Measurements from ENCODE around the gene LOXL1. TPM values are rescaled to one million over a fixed set of nuclear protein-coding genes. Genes with fewer than 3 reads are reported as not detected.

LOXL1 gene
- total and polyA plus RNA-seq, 9 of the 15 experiments (the other 6 are each of a cell fraction or from before 2014, with no cell fraction given): 0.14 TPM; not detected in 8

DNA sequence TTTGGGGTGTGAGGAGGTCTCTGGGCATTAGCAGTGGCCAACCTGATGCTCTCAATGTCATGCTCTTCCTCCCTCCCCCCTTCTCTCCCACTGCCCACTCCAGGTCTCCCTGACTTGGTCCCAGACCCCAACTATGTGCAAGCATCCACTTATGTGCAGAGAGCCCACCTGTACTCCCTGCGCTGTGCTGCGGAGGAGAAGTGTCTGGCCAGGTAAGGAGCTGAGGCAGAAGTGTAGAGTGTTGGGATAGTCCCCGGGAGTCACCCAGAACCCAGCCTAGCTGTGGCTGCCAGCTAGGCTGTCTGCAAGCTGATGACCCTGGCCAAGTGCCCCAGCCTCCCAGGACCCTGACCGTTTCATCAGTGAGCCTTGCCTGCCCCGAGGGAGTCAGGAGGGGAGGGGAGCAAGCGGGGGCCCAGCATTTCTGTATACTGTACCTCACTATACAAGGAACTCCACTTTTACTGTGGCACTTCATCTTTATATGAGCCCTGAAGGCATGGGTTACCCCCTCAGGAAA lies 16.5 kb downstream of the LOXL1 start:
- peaks cover 17% of the 10 kb centered on the region for H4K20me1 ChIP-seq (replicated peaks; ENCODE audit: control insufficient read depth, insufficient read depth, low read length)
- H3K4me2 ChIP-seq (ENCODE audit: insufficient read depth, low read length): no peak overlapping the region
- H3K9ac ChIP-seq (ENCODE audit: insufficient read depth in 1 of 2, low read depth in 2 of 2, low read length in 2 of 2): no peak overlapping the region; a peak in 1 of 4 replicates
- CTCF ChIA-PET (ENCODE audit: low intra/inter-chr PET ratio): no interaction called here
- H3K9me3 ChIP-seq (replicated peaks; ENCODE audit: control insufficient read depth, insufficient read depth, low read depth, low read length): no peaks in the 10 kb centered on the region
- BruUV-seq (replicated peaks): no TSS peak
- WGBS (ENCODE audit: insufficient coverage, low coverage, missing lambda C conversion rate): 4% methylated on average over 6 of the region's 6 CpGs
- no peaks in the 10 kb centered on the region for H3K79me2 ChIP-seq (ENCODE audit: control insufficient read depth, insufficient read depth, low read length)
- H3K27ac ChIP-seq (ENCODE audit: extremely low read depth, low read depth, low read length): no peak overlapping the region
- no peak overlapping the region for H2AFZ ChIP-seq (ENCODE audit: low read depth, low read length)
- no peak for FAIRE-seq
- H3K4me1 ChIP-seq (replicated peaks in 1 of 2; ENCODE audit: control insufficient read depth in 2 of 2, insufficient read depth in 2 of 2, low read length in 2 of 2): no peaks in the 10 kb centered on the region
- POLR2A ChIA-PET: interaction anchor here (0.7 kb wide), 1 partner anchor 22 kb away, joined by 3 read pairs; no protein-coding TSS in a partner anchor
- no peaks in the 10 kb centered on the region for H3K9me1 ChIP-seq (ENCODE audit: control insufficient read depth, insufficient read depth, low read length)
- in situ Hi-C loops (cut with MboI): no loop called here
- intact Hi-C loops (cut with micrococcal nuclease): no loop called here
- H3K36me3 ChIP-seq (ENCODE audit: control insufficient read depth, insufficient read depth, low read length): no peaks in the 10 kb centered on the region
- peaks cover 2 to 55% of the 10 kb centered on the region in 2 experiments; a peak in 4 of 5 replicates for H3K27me3 ChIP-seq (ENCODE audit: control insufficient read depth in 2 of 2, insufficient read depth in 2 of 2, low read length in 2 of 2)
- ATAC-seq: no peak
- no peak overlapping the region for H3K4me3 ChIP-seq
- DNase-seq (ENCODE audit: extremely low read depth in 1 of 4, low spot score in 3 of 4): no peak
- TF ChIP-seq MYBL2 (IDR thresholded peaks at IDR 0.05; ENCODE audit: low read depth): no peak
- no peak for TF ChIP-seq MYBL2 (CRISPR knock-in tag; IDR thresholded peaks at IDR 0.05; ENCODE audit: borderline replicate concordance)
- TF ChIP-seq, protein P1, sequence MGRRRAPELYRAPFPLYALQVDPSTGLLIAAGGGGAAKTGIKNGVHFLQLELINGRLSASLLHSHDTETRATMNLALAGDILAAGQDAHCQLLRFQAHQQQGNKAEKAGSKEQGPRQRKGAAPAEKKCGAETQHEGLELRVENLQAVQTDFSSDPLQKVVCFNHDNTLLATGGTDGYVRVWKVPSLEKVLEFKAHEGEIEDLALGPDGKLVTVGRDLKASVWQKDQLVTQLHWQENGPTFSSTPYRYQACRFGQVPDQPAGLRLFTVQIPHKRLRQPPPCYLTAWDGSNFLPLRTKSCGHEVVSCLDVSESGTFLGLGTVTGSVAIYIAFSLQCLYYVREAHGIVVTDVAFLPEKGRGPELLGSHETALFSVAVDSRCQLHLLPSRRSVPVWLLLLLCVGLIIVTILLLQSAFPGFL (CRISPR knock-in tag; IDR thresholded peaks at IDR 0.05): no peak
- no peak for TF ChIP-seq ZNF212 (CRISPR knock-in tag; IDR thresholded peaks at IDR 0.05)
- TF ChIP-seq, protein P2, sequence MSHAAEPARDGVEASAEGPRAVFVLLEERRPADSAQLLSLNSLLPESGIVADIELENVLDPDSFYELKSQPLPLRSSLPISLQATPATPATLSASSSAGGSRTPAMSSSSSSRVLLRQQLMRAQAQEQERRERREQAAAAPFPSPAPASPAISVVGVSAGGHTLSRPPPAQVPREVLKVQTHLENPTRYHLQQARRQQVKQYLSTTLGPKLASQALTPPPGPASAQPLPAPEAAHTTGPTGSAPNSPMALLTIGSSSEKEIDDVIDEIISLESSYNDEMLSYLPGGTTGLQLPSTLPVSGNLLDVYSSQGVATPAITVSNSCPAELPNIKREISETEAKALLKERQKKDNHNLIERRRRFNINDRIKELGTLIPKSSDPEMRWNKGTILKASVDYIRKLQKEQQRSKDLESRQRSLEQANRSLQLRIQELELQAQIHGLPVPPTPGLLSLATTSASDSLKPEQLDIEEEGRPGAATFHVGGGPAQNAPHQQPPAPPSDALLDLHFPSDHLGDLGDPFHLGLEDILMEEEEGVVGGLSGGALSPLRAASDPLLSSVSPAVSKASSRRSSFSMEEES (CRISPR knock-in tag; IDR thresholded peaks at IDR 0.05): no peak
- no peak for TF ChIP-seq NCOA6 (IDR thresholded peaks at IDR 0.05)
- TF ChIP-seq, protein P3, sequence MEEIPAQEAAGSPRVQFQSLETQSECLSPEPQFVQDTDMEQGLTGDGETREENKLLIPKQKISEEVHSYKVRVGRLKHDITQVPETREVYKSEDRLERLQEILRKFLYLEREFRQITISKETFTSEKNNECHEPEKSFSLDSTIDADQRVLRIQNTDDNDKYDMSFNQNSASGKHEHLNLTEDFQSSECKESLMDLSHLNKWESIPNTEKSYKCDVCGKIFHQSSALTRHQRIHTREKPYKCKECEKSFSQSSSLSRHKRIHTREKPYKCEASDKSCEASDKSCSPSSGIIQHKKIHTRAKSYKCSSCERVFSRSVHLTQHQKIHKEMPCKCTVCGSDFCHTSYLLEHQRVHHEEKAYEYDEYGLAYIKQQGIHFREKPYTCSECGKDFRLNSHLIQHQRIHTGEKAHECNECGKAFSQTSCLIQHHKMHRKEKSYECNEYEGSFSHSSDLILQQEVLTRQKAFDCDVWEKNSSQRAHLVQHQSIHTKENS (CRISPR knock-in tag; IDR thresholded peaks at IDR 0.05): no peak
- TF ChIP-seq, protein P4, sequence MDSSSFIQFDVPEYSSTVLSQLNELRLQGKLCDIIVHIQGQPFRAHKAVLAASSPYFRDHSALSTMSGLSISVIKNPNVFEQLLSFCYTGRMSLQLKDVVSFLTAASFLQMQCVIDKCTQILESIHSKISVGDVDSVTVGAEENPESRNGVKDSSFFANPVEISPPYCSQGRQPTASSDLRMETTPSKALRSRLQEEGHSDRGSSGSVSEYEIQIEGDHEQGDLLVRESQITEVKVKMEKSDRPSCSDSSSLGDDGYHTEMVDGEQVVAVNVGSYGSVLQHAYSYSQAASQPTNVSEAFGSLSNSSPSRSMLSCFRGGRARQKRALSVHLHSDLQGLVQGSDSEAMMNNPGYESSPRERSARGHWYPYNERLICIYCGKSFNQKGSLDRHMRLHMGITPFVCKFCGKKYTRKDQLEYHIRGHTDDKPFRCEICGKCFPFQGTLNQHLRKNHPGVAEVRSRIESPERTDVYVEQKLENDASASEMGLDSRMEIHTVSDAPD (CRISPR knock-in tag; IDR thresholded peaks at IDR 0.05): no peak
- no peak for TF ChIP-seq CREB1 (IDR thresholded peaks at IDR 0.05)
- TF ChIP-seq CREB1 (CRISPR knock-in tag; IDR thresholded peaks at IDR 0.05): no peak
- TF ChIP-seq ZKSCAN8 (CRISPR knock-in tag; IDR thresholded peaks at IDR 0.05): no peak
- TF ChIP-seq ILF3 (IDR thresholded peaks at IDR 0.05; ENCODE audit: borderline replicate concordance): no peak
- no peak for TF ChIP-seq TAF1 (IDR thresholded peaks at IDR 0.05; ENCODE audit: control insufficient read depth, extremely low read depth, insufficient read depth, low read length, severe bottlenecking)
- TF ChIP-seq, protein P5, sequence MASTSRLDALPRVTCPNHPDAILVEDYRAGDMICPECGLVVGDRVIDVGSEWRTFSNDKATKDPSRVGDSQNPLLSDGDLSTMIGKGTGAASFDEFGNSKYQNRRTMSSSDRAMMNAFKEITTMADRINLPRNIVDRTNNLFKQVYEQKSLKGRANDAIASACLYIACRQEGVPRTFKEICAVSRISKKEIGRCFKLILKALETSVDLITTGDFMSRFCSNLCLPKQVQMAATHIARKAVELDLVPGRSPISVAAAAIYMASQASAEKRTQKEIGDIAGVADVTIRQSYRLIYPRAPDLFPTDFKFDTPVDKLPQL (IDR thresholded peaks at IDR 0.05; ENCODE audit: extremely low read depth, insufficient read length): no peak
- no peak for TF ChIP-seq POLR2H (tag; IDR thresholded peaks at IDR 0.05; ENCODE audit: low read depth)

Measured in K562 (cell line).